ENCODE data around the gene MEOX2. TPM values are rescaled to one million over a fixed set of nuclear protein-coding genes. Genes with fewer than 3 reads are reported as not detected.

The MEOX2 gene
- total RNA-seq = 0.16 TPM

DNA sequence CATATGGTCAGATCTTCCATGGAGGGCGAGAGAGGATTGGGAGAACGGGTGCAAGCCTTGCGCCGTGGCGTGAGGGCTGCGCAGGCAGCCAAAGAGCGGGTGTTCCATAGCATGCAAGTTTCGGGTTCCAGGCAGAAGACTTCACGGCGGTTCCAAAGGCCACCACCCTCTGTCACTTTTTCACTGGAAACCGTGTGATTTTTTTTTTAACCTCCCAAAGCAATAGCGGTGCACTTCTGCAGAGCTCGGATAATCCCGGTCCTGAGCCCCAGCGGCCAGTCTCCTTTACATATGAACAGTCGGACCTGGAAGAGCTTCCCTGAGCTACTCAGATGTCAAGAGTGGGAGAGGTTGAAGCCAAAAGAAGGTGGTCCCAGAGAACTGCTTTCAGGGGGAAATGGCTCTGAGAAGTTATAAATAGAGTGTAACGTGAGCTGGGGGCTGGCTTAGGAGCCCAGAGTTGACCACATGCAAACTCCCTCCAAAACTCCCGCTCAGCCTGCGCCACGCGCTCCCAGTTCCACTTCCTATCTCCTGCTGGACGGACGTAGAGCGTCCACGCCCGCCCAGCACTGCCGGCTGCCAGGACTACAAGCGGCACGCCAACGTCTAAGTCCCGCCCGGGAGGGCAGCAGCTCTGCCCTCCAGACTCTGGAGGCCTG, at the start of gene MEOX2:
Gene MEOX2 (minus strand): TSS at position 389 of the 662 bp plus-strand sequence. CDS start 281 bp downstream, at position 108.
- DNase-seq = no peak

DNA sequence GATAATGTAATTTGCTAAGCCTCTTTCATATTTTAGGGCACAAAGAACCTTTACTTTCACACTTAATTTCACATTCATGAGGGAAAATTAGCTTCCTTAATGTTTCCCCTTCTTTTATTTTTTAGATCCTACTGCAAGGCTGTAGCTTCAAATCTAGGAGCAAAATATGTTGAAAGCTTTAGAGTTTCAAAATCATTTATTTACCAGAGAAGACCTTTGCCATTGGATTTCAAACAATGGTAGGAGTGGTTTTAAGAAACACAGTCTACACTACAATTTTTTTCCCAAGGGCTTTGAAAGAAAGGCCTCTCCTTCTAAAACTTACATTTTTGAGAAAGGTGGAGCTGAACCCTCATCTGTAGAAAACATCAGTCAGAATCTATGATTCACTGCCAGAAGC, 43.3 kb upstream of the MEOX2 start:
- no peak for DNase-seq

DNA sequence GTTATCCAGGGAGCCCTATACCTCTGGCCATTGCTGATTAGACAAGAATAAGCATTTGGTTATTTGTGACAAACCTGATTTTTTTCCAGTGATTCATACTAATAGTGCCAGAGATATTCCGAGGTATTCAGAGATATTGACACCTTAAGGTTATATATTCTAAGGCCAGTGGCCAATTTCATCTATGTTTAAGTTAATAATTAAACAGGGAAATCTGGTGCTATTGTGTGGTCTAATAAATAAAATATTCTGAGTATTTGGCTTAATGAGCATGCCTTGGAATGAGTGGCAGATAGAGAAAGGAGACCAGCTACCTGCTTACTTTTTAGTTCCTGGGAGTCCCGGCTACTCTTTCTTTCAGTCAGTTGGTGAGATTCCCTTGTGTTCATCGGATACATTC, 38.6 kb upstream of the MEOX2 start:
- no peak for DNase-seq

DNA sequence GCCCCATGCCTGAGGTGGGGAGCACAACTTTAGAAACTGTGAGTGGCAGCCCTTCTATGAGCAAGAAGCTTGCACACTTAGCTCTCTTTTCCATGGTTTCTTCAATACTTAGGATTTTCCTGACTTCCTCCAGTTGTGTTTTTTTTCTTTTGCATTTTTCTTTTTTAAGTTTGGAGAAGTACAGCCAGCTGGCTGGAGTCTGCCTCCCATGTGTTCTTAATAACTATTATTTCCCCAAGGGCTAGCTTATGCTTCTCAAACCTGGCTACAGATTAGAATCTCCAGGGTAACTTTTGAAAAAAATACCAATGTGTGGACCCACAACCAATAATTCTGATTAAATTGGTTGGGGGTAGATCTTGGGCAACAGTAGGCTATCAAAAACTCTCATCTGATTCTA, 37.4 kb upstream of the MEOX2 start:
- DNase-seq = no peak

DNA sequence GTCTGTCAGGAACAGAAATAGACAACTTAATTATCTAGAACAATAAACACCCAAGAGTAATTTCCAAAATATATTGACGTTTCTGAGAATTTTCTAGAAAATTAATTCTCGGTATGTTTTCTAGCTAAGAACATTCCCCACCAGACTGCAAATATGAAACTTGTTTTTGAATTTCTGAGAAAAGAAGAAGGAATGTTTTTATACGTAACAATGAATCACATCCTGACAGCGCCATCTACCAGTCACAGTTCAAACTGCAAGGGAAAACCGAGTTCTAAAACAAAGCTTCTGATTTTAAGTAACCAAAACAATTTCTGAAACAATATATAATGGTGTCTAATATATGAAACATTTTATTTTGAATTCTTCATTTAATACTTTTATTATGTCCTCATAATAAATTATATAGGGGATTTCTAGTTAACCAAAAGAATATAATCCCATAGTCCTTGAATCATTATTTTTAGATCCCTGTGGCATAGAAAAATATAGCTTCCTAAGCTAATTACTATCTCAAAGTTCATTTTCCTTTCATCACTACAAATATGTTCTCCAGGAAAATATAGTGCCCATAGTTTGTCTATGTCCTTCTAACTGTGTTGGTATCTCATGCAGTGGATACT, 34.5 kb upstream of the MEOX2 start:
- no peak for DNase-seq

DNA sequence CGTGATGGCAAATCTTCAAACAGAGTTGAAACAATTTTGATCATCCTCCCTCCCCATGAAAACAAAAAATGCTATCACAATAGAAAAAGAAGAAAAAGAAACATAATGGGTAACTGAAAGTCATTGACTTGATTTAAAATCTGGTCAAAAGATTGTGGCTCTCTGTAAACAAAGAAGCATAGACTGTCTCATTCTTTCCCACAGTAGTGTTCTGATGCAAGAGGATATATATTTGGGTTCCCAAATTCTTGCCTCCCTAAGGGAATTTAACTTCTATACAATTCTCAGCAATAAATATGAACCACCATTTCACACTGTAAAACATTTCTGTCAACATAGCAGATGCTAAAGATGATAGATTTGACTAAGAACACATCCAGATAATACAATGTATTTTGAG, 32.8 kb upstream of the MEOX2 start:
- DNase-seq = no peak

DNA sequence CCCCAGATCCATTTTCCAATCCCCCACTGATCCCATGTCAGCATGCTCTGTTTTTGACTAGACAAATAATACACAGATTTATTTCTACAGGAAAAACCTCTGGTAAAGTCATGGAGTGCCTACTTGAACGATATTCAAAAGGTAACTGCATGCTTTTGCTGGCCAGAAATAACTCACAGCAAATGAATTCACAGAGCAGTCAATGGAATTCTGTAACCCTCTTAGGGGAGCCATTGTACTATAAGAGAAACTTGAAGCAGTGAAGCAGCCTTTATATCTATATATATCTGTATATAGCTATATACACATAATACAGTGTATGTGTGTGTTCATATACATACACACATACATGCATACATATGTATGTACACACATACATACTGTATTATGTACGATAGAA, 29.0 kb upstream of the MEOX2 start:
- no peak for DNase-seq

DNA sequence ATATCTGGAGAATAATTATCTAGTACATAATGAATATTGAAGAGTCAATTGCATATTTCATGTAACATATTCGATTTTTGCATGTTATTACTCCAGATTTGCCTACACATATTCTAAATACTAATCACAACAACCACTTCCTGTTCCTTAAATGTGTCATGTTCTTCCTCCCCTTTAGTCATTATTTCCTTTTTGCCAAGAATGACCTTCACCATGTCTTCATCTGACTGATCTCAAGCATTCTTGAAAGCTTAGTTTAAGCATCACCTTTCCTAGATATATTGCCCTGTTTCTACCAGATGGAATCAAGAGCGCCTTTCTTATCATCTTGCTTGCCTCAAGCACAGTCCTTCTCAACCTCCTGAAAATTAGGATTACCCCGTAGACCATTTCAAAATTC, 23.5 kb upstream of the MEOX2 start:
- no peak for DNase-seq

DNA sequence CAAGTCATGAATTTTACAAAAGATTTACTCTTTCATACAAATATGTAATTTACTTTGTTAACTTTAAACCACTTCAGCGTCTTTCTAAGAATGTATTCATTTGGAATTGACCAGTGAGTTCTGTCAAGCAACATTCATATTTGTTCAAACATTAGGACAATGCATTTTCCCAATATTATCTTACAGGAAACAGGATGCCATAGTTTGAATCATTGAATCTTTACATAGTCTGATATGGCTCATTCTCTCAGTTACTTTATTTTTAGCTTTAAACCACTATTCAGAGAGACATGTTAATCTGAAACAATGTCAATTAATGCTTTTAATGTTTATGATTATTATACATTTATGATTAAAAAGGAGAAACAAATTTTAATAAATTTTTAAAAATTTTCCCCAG, 21.1 kb upstream of the MEOX2 start:
- no peak for DNase-seq

DNA sequence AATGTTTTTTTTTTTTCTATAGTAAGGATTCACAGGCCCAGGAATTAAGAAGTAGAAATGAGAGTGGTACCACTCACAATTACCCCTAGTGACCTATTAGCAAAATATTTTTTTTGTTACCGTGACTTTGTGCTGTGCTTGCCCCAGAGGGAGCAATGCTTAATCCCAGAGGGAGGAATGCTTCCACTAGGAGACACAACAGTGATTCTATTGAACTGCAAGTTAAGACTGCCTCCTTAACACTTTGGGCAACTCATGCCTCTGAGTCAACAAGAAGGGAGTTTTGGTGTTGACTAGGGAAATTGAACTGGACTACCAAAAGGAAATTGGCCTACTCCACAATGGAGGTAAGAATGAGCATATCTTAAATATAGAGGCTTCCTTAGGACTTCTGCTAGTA, 17.2 kb upstream of the MEOX2 start:
- DNase-seq = no peak

DNA sequence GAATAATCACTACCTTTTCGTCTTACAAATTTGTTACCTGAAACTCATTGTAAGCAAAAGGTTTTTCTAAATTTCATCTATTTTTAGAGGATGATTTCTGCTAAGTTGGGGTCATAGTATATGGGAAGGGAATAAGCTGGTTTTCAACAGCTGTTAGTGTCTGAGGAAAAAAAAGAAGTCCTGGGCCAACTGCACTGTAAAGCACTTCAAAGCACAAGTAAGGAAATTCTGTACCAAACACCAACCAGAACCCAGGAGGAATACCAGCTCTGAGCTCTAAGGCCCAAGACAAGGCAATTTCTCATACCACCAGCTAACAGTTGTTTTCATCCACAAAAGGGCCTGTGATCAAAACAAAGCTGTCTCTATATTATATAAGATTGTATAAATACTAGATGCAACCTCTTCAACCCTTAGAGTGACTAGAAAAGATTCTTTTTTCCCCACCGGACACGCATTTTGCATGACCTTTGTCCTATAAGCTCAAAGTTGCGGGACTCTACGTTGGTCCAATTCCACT, 6.1 kb upstream of the MEOX2 start:
- no peak for DNase-seq

DNA sequence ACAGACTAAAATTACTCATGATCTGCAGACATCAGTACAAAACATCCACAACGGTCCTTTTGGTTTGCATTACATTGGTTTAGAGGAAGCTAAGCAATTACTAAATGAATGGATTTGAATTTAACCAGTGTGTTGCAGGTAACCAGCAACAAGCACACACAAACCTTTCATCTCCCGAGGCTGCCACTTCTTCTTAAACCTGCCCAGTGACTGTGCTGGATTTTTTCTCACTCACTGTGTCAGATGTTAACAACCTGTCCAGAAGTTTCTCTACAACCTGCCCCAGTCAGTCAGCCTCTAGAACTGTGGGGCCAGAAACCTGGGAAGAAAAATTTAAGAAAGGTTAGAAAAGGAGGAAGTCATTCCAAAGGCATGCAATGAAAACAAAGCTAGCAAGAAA, 2.4 kb upstream of the MEOX2 start:
- no peak for DNase-seq

DNA sequence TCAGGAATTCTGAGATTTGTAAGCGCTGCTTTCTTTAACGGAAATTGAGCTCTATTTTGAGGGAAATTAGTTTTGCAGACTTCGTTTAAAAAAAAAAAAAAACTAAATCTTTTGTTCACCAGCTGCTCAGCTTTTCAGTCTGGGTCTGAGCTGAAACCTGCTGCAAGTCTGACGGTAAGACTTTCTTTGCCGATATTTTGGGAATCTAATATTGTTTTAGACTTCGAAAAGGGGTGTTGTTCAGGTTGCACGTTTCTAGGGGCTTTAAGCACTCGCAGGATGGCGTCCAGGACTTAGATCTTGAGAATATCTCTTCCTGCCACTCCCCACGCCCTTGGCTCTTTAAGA, 1.8 kb upstream of the MEOX2 start:
- no peak for DNase-seq

DNA sequence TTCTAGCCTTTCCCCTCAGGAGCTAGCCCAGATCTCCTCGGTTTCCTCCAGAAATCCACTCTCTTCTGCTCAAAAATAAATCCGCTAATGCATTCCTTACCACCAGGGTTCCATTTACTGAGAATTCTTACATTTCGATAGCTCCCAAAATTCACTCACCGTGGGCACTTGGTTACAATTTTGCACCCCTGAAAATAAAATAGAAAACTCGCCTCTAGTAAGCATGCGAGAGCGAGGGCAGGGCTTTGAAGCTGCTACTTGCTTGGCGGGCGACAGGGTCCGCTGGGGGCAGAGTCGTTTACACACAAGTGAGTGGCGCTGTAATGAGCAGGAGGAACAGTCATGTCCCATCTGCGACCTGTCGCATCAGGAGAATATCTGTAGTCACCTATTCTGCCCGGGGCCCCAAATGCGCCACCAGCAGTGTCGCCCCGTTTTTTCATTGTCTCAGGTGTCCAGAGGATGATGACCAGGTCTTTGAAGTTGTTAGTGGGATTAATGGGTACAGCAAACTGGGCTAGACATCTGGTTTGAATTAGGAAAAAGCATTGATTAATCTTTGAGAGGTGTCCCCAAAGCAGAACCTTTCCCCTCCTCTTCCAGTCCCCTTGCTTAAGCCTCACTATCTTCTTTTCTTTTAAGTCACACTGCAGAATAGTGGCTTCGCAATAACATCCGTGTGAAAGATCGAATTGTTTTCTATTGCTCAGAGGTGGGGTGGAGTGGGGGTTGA, 1.2 kb upstream of the MEOX2 start:
- DNase-seq = no peak

DNA sequence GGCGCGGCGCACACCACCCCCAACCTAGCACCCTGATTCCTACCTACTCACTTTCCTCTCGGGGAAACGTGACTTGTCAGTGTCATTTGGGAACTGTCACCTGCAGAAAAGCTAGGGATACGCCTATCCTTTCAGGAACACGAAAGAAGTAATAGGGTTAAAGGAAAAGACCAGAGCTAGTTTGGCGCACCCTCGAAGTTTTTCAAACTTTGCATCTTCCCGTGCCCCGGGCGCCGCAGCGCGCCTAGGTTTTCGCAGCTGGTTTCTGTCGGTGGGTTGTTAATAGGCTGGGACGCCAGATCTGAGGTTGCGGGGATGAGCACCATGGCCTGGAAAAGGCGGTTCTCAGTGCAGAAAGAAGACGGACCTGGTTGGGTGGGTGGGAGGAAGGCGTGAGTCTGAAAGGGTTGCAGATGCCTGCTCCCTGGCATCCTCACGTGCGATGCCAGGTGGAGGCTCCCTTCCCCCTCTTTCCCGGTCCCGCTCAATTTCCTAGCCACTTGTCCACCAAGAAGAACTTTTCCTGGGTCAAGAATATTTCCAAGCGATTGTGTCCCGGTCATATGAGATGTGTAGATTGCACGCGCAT, 568 bp upstream of the MEOX2 start:
- no peak for DNase-seq

DNA sequence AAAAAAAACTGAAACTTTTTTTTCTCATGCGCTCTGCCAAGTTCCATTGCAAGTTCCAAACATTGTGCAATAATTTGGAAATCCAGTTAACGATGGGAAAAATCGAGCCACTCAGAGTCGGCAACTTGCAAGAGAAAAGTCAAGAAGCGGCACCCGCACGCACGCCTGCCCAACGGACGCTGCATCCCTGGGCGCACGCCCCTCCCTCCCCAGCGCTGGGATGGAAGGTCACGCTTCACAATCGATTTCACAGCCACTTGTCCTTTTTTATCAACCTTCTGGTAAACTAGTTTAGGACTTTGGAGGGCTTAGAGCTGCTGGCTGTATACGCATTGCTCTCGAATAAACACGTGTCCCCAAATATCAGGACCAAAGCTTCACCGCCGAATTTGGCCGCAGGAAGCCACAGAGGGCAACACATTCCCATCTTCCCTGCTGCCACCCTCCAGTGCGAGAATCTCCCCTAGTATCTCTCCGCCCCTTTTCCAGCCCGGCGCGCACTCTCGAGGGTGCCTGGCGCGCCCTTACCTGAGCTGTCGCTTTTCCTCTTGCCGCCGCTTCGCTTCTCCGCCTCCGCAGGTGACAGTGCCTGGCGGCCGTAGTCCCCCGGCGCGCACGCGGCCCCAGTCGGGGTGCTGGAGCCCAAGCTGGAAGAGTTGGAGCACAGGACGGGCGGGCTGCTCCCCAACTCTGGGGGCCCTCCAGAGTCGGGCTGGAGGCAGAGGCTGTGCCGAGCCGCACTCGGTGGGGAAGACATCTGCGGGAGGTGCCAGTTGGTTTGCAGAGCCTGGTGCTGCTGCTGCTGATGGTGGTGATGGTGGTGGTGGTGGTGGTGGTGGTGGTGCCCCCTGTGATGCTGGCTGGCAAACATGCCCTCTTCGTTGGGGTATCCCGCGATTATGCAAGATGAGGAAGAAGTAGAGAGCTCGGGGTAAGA, 857 bp downstream of the MEOX2 start:
- DNase-seq = no peak

DNA sequence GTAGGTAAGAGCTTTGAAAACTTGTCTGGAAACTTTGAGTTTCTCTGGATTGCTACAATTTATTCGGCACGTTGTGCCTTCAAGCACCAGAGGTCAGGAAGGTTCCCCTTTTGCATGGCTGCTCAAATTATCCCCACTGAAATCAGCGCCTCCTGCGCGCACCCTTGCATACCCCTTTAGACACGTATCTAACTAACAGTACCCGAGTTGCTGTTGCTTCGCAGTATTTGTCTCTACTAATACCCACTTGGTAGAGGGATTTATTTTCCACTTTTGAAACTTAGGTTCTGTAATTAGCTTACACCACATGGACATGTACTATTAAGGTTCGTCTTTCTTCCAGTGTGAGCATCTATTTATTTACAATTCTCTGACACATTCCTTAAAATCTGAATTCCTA, 1.6 kb downstream of the MEOX2 start:
- DNase-seq = no peak

DNA sequence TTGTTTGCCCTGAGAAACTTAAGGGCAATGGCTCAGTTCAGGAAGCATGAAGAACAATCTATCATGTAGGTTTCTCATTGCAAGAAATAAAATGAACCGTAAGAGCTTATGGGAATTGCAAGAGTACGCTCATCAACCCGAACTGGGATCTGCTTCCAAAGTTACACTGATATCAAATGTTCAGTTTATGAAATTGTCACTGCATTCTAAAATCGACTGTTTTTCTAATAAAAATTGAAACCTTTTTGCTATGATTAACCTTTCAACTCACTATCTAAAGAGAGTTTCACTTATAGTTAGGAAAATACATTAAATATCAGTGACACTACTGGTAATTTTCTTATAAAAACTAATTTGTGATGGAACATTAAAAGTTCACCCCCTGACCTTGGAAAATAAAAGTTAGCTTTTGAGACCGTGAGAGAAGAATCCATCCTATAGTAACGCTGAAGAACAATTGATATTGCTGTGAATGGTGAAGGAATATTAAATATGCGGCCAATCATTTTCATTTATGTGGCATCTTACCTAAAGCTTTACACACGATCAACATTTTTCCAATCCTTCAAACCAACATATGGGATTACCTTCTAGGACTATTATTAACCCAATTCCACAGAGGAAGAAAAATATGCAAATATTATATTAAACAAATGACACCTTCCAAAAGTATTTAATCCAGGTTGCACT, 2.2 kb downstream of the MEOX2 start:
- no peak for DNase-seq

DNA sequence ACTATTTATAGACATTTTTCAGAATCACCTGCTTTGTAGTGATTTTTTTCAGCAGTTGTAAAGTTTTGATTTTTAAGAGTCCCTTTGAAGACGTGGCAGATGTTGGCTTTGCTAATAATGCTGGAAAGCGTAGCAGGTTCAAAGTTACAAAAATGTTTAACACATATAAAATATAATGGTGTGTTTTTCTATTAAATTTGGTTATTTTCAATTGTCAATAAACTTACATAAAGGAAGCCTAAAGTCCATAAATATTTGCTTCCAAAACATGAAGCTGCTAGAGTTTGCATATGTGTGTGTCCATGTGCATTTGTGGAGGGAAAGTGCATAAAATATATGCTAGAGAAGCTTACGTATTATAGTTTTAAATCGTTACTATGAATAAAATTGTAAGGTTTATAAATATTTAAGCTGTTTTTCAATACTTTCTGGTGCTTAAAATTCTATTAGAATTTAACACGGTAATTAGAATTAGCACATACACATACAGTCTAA, 3.7 kb downstream of the MEOX2 start:
- DNase-seq = no peak

DNA sequence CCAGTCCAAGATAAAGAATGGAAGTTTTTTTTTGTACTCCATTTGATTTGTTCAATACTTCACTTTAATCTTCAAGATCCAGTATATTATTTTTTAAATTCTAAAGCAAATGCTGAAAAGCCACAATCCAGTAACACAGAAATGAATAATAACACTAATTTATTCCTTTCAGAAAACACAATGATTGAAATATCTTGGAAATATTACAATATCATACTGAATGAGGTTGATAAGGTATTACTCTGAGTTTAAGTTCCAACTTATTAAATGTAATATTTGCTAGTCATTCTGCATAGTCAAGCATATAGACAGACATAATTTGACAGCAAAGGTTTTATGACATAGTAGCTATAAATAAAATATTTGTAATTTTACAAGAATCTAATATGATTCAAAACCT, 4.4 kb downstream of the MEOX2 start:
- DNase-seq = no peak

DNA sequence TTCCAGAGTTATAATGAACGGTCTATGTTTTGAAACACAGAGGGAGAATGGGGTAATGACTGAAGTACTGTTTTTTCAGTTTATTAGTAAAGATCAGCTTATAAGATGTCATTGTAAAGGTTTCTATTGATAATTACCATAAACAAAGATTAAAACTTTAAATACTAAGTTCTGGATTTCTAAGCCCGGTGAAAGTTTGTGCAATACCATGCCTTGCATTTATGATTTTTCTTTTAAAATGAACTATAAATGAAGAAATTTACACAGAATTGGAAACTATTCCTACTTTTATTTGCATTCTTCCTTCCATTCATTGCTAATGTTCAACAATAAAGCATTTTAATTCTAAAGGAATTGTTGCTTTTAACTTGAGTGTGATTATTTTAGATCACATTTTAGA, 4.9 kb downstream of the MEOX2 start:
- DNase-seq = no peak

Measured in occipital lobe (tissue), 2 donors.